GM21381 (cell line): ENCODE measurements around the gene RPTOR.
"Not testable (repeated sequence)": the region's sequence is repeated elsewhere in the genome, so short reads cannot be mapped to it uniquely, and the experiment has no call there.

Source experiments
- ATAC-seq: cut with Tn5 transposase; IDR thresholded peaks from one replicate; pipeline ENCODE4 v1.9.1; 2021; ENCODE audit warnings: mild to moderate bottlenecking, moderate library complexity; ENCODE audit not compliant: unreplicated experiment

The RPTOR gene

GRCh38 chr17:80790981-80791742 lies 246.5 kb downstream of the RPTOR start:
- ATAC-seq = no peak

- no peak for ATAC-seq
Observed at GRCh38 chr17:80791758-80792284, 247.2 kb downstream of the RPTOR start.

- ATAC-seq = no peak
Observed at GRCh38 chr17:80792373-80792781, 247.7 kb downstream of the RPTOR start.

GRCh38 chr17:80793421-80793820 lies 248.8 kb downstream of the RPTOR start:
- ATAC-seq = no peak

GRCh38 chr17:80793851-80794267 lies 249.2 kb downstream of the RPTOR start:
- no peak for ATAC-seq

- ATAC-seq = no peak
Observed at GRCh38 chr17:80794281-80795089, 249.8 kb downstream of the RPTOR start.

- ATAC-seq = no peak
Observed at GRCh38 chr17:80795090-80795580, 250.5 kb downstream of the RPTOR start.

- ATAC-seq = no peak
Observed at GRCh38 chr17:80795754-80796153, 251.1 kb downstream of the RPTOR start.

GRCh38 chr17:80796430-80796861 lies 251.8 kb downstream of the RPTOR start:
- no peak for ATAC-seq

- not testable (repeated sequence) for ATAC-seq
Observed at GRCh38 chr17:80797222-80797621, 252.6 kb downstream of the RPTOR start.

GRCh38 chr17:80797741-80798594 lies 253.3 kb downstream of the RPTOR start:
- no peak for ATAC-seq

- no peak for ATAC-seq
Observed at GRCh38 chr17:80798595-80799537, 254.2 kb downstream of the RPTOR start.

GRCh38 chr17:80799538-80800480 lies 255.2 kb downstream of the RPTOR start:
- ATAC-seq = no peak

GRCh38 chr17:80800481-80801391 lies 256.1 kb downstream of the RPTOR start:
- ATAC-seq = no peak

- ATAC-seq = no peak
Observed at GRCh38 chr17:80802626-80803450, 258.2 kb downstream of the RPTOR start.
